Embryonic facial prominence (tissue), 1 donor: ENCODE data around the gene CGREF1.
A peak's percentile ranks its signal among the peaks of the same experiment; 100 is the strongest.

ENCODE experiments used
- DNase-seq: peaks from one replicate; pipeline ENCODE4 v3.0.0-alpha.2; 2016; ENCODE audit errors: extremely low spot score

CGREF1 gene

DNA sequence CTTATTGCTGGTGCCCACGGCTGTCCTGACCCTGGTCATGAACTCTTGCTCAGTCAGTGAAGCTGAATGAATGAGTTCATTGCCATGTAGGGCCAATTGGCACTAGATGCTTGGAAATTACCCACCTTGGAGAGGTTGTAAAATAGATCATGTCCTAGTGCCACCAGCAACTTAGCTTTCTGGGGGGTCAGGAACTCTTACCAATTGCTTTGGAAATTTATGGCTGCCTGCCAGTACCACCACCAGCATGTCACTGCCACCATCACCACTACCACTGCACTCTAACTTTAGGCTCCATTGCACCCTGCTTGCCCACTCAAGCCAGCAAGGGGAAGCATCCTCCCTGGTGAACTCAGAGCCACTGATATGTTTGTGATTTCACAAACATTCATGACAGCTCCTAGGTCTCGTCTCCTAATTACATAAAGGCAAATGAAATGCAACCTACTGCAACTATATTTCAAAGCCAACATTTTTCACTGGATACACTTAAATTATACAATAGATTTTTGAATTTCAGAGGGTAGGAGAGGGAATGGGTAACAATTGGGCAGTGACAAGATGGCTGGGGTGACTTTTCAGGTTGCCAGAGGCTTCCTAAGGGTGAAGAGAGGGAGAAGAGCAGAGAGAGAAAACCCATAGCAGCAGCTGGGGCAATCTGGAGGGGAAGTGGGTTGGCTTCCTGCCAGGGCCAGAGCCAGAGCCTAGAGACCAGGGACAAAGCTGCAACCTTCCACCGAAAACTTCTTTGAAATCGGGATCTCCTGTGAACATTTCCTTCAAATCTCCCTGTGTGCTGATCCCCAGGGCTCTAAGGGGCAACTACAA is 44.0 kb downstream of the CGREF1 start:
- DNase-seq: no peak

DNA sequence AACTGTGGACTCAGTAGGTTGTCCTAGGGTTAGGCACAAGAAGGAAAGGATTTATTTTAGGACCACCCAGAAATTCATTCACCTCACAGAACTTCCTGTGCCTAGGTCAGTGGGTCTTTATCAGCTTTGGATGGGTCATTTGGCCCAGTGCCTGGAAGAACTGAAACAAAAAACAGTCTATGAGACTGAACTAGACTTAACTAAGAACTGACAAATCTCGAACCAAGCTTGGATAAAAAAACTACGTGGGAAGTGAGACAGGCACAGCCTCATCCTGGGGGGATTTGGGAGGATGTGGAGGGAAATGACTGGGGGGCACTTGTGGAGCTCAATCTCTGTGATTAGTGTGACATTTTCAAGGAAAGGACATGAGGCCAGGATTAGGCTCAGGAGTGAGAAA is 45.1 kb downstream of the CGREF1 start:
- no peak for DNase-seq

DNA sequence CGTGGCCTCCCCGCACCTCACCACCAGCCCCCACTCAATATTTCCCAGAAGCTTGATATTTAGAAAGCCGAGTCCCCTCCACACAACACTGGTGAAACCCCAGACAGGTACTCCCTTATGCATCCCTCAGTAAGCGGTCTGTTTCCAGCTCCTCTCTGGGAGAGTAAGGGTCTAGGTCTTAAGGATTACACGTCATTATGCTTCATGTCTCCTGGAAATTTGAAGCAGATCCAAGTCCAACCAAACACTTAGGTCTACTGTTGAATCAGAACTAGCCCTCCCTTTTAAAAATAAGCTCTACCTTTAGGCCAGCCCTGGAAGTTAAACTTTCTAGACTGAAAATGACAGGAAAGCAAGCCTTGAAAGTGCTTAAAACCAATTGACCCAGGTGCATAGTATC is 46.0 kb downstream of the CGREF1 start:
- DNase-seq: no peak

DNA sequence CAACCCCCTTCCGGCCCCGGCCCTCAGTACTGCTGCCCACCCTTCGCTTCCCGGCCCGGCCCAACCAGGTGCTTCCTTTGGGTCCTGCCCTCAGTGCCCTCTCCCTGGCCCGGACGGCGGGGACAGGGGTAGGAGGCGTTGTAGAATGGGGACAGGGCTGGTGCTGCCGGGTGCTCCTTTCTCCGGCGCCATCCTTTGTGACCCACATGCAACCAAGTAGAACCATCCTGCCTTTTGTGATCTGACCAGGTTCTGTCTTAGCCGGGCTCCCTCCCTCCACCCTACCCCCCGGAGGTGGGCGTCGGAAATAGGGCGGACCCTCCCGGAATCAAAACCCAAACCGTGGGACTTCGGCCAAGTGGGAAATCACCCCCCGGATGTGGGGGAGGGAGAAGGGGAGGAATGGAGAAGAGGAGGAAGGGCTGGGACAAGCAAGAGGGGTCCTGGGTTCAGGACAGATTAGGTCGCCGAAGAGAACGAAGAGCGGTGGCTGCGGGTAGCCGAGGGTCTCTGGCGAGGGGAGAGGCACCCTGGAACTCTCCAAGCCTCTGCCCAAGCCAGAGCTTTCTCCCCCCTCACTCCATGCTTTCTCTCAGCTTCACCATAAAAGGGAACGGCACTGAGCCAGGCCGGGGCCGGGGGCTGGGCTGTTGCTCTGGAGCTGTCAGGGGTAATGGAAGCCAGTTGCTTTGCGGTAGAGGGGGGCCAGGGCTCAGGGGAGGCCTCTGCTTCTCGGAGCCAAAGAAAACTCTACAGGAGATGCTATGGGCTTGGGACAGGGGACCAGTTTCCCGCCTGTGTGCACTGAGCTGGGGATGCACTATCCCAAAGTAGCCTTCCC is 46.7 kb downstream of the CGREF1 start:
- peak; percentile 81 for DNase-seq

DNA sequence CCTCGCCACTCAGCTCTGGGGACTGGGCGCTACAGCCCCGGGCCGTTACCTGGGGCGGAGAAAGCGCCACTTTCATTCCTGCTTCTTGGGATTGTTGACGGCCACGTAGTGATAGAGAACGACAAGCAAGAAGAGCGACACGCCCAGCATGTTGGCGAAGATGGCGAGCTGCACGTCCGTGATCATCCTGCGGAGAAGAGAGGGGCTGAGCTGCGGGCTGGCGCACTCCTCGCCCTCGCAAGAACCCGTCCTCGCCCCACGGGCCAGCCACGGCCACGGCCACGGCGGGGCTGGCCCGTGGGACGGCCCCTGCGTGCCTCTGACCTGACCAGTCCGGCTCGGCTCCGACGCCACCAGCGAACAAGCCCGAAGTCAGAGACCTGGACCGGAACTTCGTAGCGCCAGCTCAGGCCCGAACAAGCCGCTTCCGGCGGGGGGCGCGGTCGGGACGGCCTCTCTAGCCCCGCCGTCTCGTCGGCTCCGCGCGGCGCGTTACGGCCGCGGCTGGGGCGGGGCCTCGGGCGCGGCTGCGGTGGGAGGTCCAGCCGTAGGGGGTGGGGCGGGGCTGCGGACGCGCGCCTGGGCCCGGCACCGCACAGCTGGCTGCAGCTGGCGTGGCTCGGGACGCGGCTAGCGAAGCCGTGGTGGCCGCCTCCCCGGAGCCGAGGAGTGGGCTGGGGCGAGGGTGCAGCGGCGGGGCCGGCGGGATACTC is 47.5 kb downstream of the CGREF1 start, which contains the start of gene OST4:
Gene OST4, minus strand, starts transcription at position 378 of the 713 bp plus-strand sequence.
- DNase-seq: peak; percentile 82

DNA sequence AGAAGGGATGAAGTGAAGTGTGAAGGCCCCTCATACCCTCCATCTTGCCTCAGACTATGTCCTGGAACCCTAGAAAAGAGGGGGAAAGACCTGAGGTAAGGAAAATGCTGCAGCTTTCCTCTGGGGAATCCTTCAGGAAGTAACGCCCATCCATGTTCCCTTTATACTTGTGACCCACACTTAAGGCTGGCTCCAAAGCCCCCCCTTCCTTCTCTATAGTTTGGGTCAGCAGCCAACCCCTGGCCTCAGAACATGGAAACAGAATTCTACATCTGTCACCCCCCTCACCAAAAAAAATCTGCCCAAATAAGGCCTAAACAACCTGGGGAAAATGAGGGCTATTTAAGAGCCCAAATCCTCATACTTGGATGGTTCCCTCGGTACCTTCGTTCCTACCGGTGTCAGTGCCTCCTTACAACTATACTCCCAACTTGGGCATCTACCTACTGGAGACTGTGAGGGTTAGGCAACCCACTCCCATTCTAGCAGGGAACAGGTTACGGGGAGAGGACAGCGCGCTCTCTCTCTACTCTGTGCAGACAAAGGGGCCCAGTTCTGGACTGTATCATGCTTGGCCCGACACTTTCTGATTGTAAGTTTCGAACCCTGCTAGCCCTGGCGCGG is 48.2 kb downstream of the CGREF1 start:
- DNase-seq: no peak

DNA sequence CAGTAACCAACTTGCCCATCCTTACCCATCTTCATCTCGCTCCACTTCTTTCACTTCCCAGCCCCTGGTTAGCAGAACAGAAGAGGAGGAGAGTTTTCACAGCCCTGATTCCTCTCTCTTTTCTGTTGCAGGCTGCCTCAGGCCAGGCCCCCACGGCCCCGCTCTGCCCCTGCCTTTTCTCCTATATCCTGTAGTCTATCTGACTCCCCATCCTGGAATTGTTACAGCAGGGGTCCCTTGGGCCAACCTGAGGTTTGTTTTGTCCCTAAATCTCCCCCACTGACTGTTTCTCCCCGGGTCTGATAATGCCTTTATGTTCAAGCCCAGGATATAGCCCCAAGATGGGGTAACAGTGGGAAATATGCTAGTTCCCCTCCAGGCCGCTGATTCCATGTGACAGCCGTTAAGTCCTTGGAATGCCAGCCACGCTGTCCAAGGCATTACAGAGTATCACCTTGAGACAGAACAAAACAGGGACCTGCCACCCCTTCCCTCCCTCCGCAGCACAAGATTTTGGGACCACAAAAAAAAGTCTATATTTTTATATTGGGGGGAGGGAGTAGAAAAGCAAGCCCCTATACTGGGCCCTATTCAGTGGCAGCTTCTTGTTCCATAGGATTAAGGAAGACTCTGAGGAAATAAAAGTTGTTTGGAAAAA is 48.8 kb downstream of the CGREF1 start:
- DNase-seq: no peak

DNA sequence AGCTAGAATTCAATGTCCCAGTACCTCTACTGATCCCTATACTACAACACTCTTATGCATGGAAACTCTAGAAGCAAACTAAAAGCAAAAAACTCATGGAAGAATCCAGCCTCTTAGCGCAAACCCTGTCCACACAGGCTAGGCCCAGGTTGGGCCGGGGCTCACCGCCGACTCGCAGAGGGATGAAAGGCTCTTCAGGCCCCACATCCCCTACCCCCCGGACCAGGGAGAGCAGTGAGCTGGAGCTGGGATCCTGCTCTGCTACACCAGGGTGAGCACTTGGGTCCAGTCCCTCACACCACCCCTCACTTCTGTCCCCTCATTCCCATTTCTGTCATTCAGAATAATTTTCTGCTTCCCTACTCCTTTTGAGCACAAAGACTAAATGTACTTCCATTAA is 49.5 kb downstream of the CGREF1 start:
- no peak for DNase-seq

DNA sequence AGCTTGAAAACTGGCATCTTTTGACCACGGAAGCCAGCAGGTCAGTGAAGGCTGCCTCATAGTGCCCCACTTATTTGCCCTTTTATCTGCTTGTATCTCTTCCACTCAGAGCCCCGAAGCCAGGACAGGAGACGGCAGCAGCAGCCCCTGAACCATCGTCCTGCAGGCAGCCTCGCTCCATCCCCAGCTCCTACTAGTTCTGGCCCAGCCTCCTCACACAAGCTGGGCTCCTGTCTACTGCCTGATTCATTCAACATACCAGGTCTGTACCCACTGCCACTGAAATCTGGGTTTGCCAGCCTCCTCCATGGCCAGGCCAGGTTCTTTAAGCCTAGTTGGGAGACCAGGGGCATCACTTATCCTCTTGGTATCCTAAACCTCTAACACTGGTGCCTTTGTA is 51.5 kb downstream of the CGREF1 start:
- no peak for DNase-seq

DNA sequence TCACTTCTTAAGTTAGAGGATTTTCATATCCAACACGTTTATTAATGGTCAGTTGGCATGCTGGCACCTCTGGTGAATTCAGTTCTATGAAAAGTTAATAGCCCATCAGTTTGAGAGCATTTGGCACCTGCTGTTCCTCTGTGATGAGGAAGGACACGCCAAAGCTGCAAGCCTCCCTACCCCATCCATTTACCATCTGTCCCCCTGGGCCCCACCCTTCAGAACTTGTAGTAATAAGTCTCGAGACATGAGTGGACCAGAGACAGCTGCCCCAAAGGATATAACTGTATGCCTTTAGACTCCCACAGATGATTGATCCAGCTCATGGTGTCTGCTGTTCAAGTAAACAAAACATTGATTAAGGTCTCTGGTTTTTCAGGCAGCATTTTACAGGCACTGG is 53.8 kb downstream of the CGREF1 start:
- DNase-seq: no peak

DNA sequence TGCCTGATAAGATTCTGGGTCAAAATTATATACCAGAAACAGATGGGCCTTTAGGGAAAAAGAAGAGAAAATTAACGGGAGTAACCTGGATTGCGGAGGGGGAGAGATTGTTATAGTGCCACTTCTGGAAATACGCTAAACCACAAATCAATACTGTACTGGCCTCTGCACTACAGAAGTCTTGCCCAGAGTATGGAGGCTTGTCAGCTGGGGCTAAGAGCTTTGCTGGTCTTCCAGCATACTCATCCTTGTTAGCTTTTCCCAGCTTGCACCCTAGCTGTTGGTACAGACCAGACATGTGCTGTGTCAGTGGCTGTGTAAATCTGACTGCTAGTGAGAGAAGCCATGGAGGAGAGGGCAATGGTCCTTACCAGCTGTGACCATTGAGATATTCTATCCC is 58.6 kb downstream of the CGREF1 start:
- DNase-seq: no peak

DNA sequence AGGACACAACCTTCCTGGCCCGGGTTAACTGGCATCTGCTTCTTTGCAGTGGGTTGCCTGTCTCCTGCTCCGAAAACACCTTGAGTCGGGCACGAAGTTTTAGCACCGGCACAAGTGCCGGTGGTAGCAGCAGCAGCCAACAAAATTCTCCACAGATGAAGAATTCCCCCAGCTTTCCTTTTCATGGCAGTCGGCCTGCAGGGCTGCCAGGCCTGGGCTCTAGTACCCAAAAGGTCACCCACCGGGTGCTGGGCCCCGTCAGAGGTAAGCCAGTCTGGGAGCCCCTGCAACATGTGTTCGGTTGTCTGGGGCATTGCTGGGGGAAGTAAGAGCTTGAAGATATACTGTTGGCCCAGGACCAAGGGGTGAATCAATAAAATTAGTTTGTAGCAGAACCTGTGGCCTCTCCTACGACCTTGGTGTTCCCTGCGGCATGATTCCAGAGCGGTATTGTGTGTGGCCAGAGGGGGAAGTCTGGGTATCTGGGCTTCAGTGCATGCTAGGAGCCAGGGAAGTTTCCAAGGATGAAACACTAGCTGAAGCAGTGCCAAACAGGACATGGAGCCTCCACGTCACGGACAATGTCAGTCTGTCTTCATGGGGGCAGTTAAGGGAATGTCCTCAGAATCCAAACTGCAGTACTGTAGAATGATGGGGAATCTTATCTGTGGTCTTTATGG is 59.6 kb downstream of the CGREF1 start:
- DNase-seq: no peak

DNA sequence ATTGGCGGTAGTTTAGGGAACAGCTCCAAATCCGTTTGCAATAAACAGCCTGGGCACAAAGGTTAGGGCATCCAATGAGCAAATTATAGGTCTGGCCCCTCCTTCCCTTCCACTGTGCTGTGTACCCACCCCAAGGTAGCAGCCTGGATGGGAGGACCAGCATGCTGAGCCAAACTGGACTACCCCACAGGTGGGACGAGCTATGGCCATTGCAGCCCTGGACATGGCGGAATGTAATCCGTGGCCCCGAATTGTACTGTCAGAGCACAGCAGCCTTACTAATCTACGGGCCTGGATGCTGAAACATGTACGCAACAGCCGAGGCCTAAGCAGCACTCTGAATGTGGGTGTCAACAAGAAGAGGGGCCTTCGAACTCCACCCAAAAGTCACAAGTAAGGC is 60.7 kb downstream of the CGREF1 start:
- no peak for DNase-seq

DNA sequence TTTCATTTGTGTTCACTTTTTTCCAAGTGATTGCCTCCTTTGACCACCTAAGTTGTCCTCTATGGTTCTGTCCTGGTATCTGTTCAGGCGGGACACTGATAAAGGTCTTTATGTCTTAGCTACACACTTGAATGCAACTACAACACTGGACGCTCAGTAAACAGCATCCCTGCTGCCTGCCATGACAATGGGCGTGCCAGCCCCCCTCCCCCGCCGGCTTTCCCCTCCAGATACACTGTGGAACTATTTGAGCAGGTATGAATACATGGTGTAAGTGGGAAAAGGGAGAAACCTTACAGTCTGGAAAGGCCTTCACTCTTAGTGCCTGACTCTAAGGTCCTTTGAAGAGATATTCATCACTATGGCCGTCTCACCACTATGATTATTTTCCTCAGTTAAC is 61.7 kb downstream of the CGREF1 start:
- DNase-seq: no peak

DNA sequence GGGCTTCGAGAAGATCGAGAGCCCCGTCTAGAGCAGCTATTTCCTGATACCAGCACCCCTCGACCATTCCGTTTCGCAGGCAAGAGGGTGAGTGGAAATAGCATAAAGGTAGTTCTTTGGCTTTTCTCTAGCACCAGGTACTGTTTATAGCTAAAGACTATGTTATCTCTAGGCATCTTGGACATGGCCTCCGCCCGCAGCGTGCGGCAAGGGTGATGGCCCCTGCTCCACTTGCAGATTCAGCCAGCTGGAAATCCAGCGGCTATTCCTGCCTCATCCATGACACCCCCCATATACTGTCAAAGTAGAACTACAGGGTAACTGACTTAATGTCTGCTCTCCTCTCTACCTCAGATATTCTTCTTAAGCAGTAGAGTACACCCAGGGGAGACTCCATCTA is 64.2 kb downstream of the CGREF1 start:
- no peak for DNase-seq

DNA sequence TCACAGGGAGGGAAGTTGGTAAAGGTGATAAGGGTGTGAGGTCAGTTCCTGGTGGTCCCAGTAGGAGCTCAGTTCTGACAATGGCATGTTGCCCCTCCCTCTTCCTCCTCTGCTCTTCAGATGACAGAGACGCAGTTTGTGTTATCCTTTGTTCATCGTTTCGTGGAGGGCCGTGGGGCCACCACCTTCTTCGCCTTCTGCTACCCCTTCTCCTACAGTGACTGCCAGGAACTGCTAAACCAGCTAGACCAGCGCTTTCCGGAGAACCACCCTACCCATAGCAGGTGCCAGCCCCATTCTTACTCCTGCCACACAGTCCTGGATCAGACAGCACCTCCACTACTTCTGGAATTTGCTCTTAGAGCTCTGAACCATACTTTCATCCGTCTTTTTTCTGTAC is 65.2 kb downstream of the CGREF1 start:
- no peak for DNase-seq

DNA sequence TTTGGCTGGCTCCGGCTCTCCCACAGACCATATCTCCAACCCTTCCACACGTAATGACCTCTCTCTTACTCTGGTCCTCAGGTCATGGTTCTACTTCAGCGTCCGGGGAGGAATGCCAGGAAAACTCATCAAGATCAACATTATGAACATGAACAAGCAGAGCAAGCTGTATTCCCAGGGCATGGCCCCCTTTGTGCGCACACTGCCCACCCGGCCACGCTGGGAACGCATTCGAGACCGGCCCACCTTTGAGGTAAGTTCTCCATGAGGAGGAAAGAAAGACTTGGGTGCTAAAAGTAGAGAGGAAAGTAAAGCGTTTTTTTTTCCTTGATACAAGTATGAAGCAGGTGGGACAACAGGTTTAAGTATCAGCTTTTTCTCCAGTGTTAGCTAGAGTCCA is 65.6 kb downstream of the CGREF1 start:
- DNase-seq: no peak

DNA sequence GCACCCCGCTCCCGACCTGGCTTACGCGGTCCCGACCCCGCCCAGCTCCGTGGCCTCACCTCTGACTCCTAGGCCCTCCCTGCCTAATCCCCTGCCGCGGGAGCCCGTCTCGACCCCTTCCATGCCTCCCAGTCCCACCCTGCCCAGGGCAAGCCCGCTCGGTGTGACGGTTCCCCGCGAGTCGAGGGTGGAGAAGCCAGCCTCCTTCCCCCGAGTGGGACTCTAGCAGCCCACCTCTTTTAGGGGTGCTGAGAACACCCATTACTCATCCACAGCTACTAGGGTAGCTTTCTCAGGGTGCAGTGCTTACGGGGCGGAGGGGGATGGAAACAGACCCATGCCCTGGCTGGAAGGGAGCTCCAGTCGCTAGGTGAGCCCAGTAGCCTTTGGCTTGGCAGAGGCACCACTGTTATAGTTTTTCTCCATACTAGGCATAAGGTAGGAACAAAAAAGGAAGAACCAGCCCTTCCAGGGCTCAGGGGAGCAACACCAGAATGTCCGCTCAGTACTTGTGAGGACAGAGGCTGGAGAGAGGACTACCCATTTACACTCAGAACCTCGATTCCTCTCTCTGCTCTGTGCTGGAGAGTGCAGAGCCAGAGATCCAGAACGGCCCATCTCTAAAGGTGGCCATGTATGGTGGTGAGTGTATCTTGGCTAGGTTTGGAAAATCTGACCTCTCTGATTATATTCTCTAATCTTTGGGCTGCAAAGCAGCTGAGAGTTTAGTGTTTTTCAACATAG is 66.9 kb downstream of the CGREF1 start:
- DNase-seq: no peak

DNA sequence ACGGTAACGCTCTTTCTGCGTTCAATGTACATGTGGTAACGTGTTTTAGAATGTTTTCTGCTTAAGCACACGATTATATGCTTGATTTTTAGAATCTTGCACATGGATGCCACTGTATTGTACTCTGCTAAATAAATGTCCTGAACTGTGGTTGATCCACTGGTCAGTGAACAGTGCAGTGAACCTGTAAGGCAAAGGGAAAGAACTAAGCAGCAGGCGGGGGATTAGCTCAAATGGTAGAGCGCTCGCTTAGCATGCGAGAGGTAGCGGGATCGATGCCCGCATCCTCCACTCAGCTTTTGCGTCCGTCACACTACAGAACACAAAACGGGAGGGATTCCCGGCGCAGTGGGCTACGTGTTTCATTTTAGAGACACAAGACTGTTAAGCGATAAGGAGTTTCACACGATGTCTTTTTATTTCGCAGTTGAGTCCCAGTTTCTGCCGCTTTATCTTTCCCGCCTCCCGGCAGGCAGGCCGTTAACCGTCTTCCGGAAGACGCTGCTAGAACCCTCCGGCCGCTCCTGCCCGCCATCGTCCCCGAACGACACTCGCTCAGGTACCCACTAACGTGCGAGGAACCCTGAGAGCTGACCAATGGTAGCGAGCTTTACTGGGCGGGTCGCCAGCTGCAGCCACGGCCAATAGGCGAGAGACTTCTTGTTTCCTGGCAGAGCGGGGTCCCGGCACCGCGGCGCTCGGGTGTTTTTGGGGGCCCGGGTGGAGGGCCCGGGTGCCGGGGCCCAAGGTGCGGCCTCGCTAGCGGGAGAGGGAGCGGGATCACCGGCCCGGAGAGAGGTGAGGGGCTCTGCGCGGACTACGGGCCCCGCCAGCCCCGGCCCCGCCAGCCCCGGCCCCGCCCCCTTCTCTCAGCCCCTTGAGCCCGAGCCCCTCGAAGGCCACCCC is 67.7 kb downstream of the CGREF1 start, which contains the start of gene AGBL5:
Gene AGBL5, plus strand, starts transcription at position 673 of the 906 bp plus-strand sequence. CDS start 1,291 bp downstream, outside the sequence.
- DNase-seq: peak; percentile 89
